Neural progenitor cell (in vitro differentiated cells): ENCODE results near the gene AQP5. TPM values are rescaled to one million over a fixed set of nuclear protein-coding genes. Genes with fewer than 3 reads are reported as not detected.

ENCODE experiments used
- DNase-seq: peaks from one replicate; pipeline ENCODE4 v3.0.0-alpha.2; 2016; ENCODE audit warnings: low spot score
- H2AFZ ChIP-seq: fragments of 200-600 bp; sonication (generic); replicated peaks from 2 replicates; pipeline ENCODE4 v1.6.1; 2016; ENCODE audit warnings: antibody characterized with exemption
- H3F3A ChIP-seq: fragments of 200-600 bp; sonication (generic); 2 replicates; pipeline ENCODE4 v1.6.1; 2016; ENCODE audit warnings: antibody characterized with exemption, low read depth
- H3K27ac ChIP-seq: fragments of 200-600 bp; sonication (generic); 2 replicates; pipeline ENCODE4 v1.5.1; 2016; ENCODE audit warnings: mild to moderate bottlenecking
- H3K27me3 ChIP-seq: fragments of 200-600 bp; sonication (generic); 2 replicates; pipeline ENCODE4 v1.6.1; 2016; ENCODE audit warnings: mild to moderate bottlenecking, moderate library complexity
- H3K36me3 ChIP-seq: fragments of 200-600 bp; sonication (generic); 2 replicates; pipeline ENCODE4 v1.5.1; 2016
- H3K4me1 ChIP-seq: fragments of 200-600 bp; sonication (generic); 2 replicates; pipeline ENCODE4 v1.6.1; 2016; ENCODE audit warnings: mixed run types
- H3K4me2 ChIP-seq: fragments of 200-600 bp; sonication (generic); 2 replicates; pipeline ENCODE4 v1.6.1; 2016
- H3K4me3 ChIP-seq: fragments of 200-600 bp; sonication (generic); 2 replicates; pipeline ENCODE4 v1.5.1; 2016
- H3K79me2 ChIP-seq: fragments of 200-600 bp; sonication (generic); 2 replicates; pipeline ENCODE4 v1.6.1; 2016; ENCODE audit warnings: low read depth
- H3K9ac ChIP-seq: fragments of 200-600 bp; sonication (generic); 2 replicates; pipeline ENCODE4 v1.6.1; 2016
- H3K9me3 ChIP-seq: fragments of 200-600 bp; sonication (generic); 2 replicates; pipeline ENCODE4 v1.5.1; 2016; ENCODE audit warnings: low read depth
- H4K20me1 ChIP-seq: fragments of 200-600 bp; sonication (generic); 2 replicates; pipeline ENCODE4 v1.6.1; 2016; ENCODE audit warnings: low read depth
- H3K27ac Mint-ChIP-seq: 3 replicates; pipeline ENCODE4 v1.8.0; 2021; ENCODE audit warnings: mixed read lengths
- H3K27me3 Mint-ChIP-seq: 2 replicates; pipeline ENCODE4 v1.8.0; 2022; ENCODE audit warnings: low read depth, mild to moderate bottlenecking, inconsistent platforms, moderate library complexity, mixed read lengths; ENCODE audit not compliant: insufficient read depth
- H3K36me3 Mint-ChIP-seq: 3 replicates; pipeline ENCODE4 v1.8.0; 2021; ENCODE audit warnings: mixed read lengths
- H3K4me1 Mint-ChIP-seq: 3 replicates; pipeline ENCODE4 v1.8.0; 2021; ENCODE audit warnings: mixed read lengths
- H3K4me3 Mint-ChIP-seq: 3 replicates; pipeline ENCODE4 v1.8.0; 2021; ENCODE audit warnings: mild to moderate bottlenecking, moderate library complexity, mixed read lengths
- H3K9me3 Mint-ChIP-seq: 3 replicates; pipeline ENCODE4 v1.8.0; 2020; ENCODE audit warnings: mixed read lengths
- EZH2 ChIP-seq: fragments of 200-600 bp; sonication (generic); IDR thresholded peaks from 2 replicates; pipeline ENCODE4 v1.6.1; 2017; ENCODE audit warnings: antibody characterized with exemption, mild to moderate bottlenecking, moderate library complexity
- EZH2phosphoT487 ChIP-seq: fragments of 200-600 bp; sonication (generic); IDR thresholded peaks from 2 replicates; pipeline ENCODE4 v1.6.1; 2017; ENCODE audit warnings: antibody characterized with exemption
- total RNA-seq: library from RNA; depleted of rRNA; stranded (reverse); fragments of >200 nt; gene quantifications from 2 replicates; pipeline ENCODE4 v1.2.3, GENCODE V29; 2015; ENCODE audit warnings: low replicate concordance
- TF ChIP-seq, protein P1 (sequence below): fragments of 200-600 bp; sonication (generic); IDR thresholded peaks from 2 replicates; pipeline ENCODE4 v1.5.1; 2017; ENCODE audit warnings: antibody characterized with exemption, mild to moderate bottlenecking

AQP5 gene
- total RNA-seq, 1 donor from 2014 or later: not detected

DNA sequence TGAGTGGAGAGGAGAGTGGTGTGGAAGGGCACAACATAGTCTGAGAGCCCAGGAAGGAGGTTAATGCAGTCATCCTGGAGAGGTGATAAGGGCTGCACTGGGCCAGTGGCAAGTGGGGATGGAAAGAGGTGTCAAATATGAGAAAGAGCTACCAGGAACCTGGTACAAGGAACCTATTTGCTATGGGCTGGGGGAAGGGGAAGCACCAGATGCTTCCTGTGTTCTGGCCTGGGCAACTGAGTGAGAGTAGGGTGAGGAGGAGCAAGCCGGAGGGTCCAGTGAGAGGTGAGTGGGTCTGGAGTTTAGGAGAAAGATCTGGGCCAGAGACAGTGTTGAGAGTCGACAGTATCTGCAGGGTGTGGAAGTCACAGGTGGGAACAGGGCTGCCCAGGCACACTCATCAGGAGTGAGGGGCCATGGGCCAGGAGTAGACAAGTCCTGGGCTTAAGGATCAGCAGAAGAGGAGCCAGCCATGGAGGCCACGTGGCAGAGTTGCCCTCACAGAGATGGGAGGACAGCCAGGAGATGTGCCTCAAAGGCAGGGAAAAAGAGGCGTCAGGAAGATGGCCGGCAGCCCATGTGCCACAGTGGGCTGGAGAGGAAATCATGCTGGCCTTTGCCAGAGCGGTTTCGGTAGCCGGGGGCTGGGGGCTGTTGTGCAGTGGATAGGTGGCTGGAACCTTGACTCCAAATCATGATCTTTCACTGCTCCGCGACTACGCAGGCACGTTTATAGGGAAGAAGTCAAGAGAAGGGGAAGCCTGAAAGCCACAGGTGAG, 8.2 kb downstream of the AQP5 start:
- Mint-ChIP-seq H3K27ac (no peak overlapping the region), H3K36me3 (no peaks in the 10 kb centered on the region), H3K27me3 (peaks cover 9% of the 10 kb centered on the region), H3K4me3 (no peak overlapping the region), H3K4me1 (peaks cover 19% of the 10 kb centered on the region), H3K9me3 (no peaks in the 10 kb centered on the region)
- Histone ChIP-seq H3K79me2 (no peaks in the 10 kb centered on the region), H3K27ac (no peak overlapping the region), H3F3A (no peaks in the 10 kb centered on the region), H3K27me3 (peaks cover 61% of the 10 kb centered on the region), H3K4me2 (no peak overlapping the region), H3K4me1 (no peaks in the 10 kb centered on the region), H3K9ac (no peak overlapping the region), H3K9me3 (no peaks in the 10 kb centered on the region), H2AFZ (no peak overlapping the region), H4K20me1 (no peaks in the 10 kb centered on the region), H3K36me3 (no peaks in the 10 kb centered on the region), H3K4me3 (no peak overlapping the region)
- TF ChIP-seq EZH2phosphoT487: no peak
- TF ChIP-seq, protein P1, sequence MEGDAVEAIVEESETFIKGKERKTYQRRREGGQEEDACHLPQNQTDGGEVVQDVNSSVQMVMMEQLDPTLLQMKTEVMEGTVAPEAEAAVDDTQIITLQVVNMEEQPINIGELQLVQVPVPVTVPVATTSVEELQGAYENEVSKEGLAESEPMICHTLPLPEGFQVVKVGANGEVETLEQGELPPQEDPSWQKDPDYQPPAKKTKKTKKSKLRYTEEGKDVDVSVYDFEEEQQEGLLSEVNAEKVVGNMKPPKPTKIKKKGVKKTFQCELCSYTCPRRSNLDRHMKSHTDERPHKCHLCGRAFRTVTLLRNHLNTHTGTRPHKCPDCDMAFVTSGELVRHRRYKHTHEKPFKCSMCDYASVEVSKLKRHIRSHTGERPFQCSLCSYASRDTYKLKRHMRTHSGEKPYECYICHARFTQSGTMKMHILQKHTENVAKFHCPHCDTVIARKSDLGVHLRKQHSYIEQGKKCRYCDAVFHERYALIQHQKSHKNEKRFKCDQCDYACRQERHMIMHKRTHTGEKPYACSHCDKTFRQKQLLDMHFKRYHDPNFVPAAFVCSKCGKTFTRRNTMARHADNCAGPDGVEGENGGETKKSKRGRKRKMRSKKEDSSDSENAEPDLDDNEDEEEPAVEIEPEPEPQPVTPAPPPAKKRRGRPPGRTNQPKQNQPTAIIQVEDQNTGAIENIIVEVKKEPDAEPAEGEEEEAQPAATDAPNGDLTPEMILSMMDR: no peak
- TF ChIP-seq EZH2: no peak
- no peak for DNase-seq

DNA sequence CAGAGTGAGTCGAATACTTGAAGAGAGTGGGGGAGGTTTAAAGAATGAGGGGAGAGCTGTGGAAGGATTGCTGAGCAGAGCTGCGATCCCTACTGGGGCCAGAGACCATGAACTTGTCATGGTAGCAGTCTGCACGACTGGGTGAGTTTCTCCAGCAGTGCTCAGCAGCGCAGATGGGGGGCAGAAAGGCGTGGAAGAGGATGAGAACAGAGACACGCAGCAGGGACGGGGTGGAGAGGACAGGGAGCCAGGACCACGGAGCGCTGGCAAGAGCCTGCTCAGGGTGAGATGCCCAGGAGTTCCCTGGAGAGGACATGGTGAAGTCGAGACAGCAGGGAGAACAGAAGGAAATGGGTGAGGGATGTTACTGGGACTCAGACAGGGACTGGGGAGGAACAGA, 9.0 kb downstream of the AQP5 start:
- Histone ChIP-seq H3K4me3 (no peak overlapping the region), H2AFZ (no peak overlapping the region), H3K9me3 (no peaks in the 10 kb centered on the region), H3K4me2 (no peak overlapping the region), H3K4me1 (no peaks in the 10 kb centered on the region), H3K9ac (no peak overlapping the region), H3F3A (no peaks in the 10 kb centered on the region), H3K79me2 (no peaks in the 10 kb centered on the region), H3K36me3 (no peaks in the 10 kb centered on the region), H3K27ac (no peak overlapping the region), H3K27me3 (peaks cover 55% of the 10 kb centered on the region), H4K20me1 (no peaks in the 10 kb centered on the region)
- Mint-ChIP-seq H3K9me3 (no peaks in the 10 kb centered on the region), H3K36me3 (no peaks in the 10 kb centered on the region), H3K4me1 (peaks cover 19% of the 10 kb centered on the region), H3K27ac (no peak overlapping the region), H3K27me3 (peaks cover 10% of the 10 kb centered on the region), H3K4me3 (no peak overlapping the region)
- TF ChIP-seq, protein P1: no peak
- TF ChIP-seq EZH2 (no peak), EZH2phosphoT487 (no peak)
- no peak for DNase-seq

DNA sequence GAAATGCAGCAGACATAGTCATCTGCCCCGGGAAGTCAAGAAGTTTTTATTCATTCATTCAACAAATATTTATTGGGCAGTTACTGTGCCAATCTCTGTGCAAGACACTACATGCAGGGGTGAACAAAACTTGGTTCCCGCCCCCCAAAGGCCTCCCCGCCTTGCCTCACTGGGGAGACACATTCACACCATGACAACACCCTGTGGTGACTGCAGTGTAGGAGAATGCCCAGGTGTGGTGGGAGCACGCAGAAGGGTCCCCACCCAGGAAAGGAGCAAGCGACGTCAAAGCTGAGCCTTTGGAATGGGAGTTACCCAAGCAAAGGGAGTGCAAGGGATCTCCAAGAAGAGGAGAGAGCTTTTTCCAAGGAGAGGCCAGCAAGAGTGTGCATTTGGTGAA, 9.5 kb downstream of the AQP5 start:
- Histone ChIP-seq H3F3A (no peaks in the 10 kb centered on the region), H3K79me2 (no peaks in the 10 kb centered on the region), H3K36me3 (no peaks in the 10 kb centered on the region), H2AFZ (no peak overlapping the region), H3K9me3 (no peaks in the 10 kb centered on the region), H3K4me1 (no peaks in the 10 kb centered on the region), H4K20me1 (no peaks in the 10 kb centered on the region), H3K27ac (no peak overlapping the region), H3K4me3 (no peak overlapping the region), H3K27me3 (peaks cover 50% of the 10 kb centered on the region), H3K4me2 (no peak overlapping the region), H3K9ac (no peak overlapping the region)
- Mint-ChIP-seq H3K27me3 (peaks cover 9% of the 10 kb centered on the region), H3K27ac (no peak overlapping the region), H3K4me3 (no peak overlapping the region), H3K4me1 (peaks cover 18% of the 10 kb centered on the region), H3K9me3 (no peaks in the 10 kb centered on the region), H3K36me3 (no peaks in the 10 kb centered on the region)
- TF ChIP-seq EZH2 (no peak), EZH2phosphoT487 (no peak)
- TF ChIP-seq, protein P1: no peak
- DNase-seq: no peak
